ENCODE data around the gene CDS2.

Gene CDS2

DNA sequence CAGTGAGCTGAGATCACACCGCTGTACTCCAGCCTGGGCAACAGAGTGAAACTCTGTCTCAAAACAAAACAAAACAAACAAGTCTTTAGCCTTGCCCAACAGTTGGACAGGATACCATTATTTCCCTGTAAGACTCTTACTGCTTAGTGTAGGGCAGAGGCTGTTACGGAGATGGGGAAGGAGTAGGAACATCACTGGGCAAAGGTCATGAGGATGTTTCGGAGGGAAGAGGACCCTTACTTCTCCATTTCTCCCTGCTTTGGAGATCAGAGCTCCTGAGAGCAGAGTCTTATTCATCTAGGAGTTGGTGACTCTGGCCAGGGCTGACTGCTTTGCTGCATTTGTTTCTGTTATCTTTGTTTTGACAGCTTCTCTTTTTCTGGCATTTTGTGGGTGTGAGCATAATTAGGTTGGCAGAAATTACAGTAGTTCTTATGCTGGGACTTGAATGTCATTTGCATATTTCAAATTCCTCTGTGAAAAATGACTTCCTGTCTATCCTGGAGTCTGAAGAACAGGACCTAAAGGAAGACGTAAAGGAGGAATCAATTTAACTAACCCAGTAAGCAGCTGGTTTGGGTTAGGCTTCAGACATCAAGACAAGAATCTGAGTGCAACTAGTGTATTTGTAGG, 89.0 kb downstream of the CDS2 start:
- no peak for DNase-seq

DNA sequence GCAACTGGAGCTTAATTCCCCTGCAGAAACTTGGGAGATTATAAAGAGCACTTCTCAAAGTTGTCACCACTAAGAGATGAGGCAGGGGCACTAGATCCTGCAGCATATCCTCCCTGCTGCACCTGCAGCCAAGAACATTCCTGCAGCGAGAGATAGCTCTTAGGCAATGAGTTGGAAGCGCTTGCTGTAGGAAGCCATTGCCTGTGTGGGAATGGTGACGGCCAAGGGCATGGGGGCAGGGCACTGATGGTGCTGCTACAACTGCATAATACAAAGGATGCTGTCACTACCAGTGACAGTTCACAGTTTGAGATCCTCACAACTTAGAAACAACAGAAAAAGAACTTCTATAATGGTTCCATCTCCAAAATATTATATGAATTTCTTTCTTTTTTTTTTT, 89.9 kb downstream of the CDS2 start:
- no peak for DNase-seq

- DNase-seq: no peak
Measured at GRCh38 chr20:5217616-5218015, 90.8 kb downstream of the CDS2 start.

DNA sequence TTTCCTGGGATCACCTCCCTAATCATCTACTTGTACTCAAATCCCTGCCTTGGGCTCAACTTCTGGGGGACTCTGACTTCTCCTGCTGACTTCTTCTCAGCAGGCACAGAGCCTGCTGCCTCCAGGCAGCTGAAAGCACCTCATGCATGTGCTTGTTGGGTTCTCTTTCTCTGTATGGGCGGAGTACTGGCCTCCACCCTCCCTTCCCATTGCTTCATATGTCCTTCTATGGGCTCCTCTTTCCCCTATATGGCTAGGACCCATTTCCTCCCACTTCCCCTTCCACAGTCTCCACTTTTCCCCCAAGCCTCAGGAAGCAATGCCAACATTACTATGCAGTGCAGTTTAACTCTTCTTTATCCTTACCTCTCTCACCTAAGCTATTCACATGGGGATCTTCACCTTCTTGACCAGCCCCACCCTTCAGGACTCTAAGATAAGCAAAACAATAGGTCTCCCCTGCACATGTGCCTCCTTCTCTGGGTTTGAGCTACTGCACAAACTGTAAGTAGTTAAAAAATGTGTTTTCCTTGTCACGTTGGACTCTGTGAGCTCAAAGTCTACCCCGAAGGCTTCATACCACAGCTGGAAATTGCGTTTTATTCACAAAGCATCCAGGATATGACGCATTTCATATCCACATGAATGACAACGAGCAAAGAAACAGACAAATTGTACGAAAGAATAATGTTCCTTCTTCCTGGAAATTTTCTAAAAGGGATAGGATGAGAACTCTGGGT, 93.7 kb downstream of the CDS2 start:
- DNase-seq: no peak

GRCh38 chr20:5221061-5221430, 94.2 kb downstream of the CDS2 start:
- DNase-seq: no peak

- DNase-seq: peak; percentile 55
Measured at GRCh38 chr20:5222919-5223634, 96.3 kb downstream of the CDS2 start.

DNA sequence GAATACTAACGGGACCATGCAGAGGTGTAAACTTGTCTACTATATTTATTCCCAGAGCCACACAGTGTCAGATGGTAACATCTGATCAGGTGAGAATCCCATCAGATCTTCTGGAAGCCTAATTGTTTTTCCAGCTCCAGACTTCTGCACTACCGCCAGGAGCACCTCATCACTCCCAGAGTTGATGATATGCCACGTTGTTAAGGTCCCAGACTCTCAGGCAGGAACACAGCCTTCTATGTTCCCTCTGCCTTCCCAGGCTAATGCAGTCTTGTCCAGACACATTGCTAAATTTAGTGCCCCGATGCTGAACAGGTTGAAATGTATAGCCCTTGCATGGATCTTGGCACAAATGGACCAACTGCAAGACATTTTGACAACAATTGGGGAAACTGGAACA, 103.7 kb downstream of the CDS2 start:
- no peak for DNase-seq

GRCh38 chr20:5234158-5234557, 107.3 kb downstream of the CDS2 start:
- no peak for DNase-seq

DNA sequence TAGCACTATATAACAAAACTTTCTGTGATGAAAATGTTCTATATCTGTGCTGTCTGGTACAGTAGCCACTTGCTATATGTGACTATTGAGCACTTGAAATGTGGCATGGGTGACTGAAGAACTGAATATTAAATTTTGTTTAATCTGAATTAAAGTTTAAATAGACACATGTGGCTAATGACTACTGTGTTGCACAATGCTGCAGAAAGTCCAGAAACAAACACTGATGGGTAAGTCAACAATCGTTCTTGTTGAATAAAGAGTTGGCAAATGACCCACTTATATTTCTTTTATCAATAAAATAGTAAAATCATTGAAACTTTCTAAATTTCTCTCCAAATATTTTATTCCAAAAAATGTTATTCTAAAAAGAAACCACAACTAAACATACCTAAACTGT, 108.2 kb downstream of the CDS2 start:
- DNase-seq: no peak
